ENCODE measurements around the gene METTL25B.

The METTL25B gene

GRCh38 chr1:156712626-156713025 lies 15.6 kb upstream of the METTL25B start:
- CTCF ChIA-PET = interaction anchor here (0.6 to 49.8 kb wide), 6 partner anchors 5 to 147 kb away, joined by 3 to 2951 read pairs (median 17); partner anchors contain the start of genes CRABP2, INSRR, ISG20L2 and METTL25B
- H3K4me3 ChIP-seq (ENCODE audit: low read depth, low read length) = no peak overlapping the region
- no peak for TF ChIP-seq CTCF (IDR thresholded peaks at IDR 0.05; ENCODE audit: insufficient read depth, low read length, missing control alignments)
- POLR2A ChIA-PET = interaction anchor here (0.6 to 1.6 kb wide), 3 partner anchors 14 to 84 kb away, joined by 3 read pairs; partner anchors contain the start of gene ISG20L2
- DNase-seq (ENCODE audit: low read depth, low spot score) = no peak

- no peak overlapping the region for H3K4me3 ChIP-seq (ENCODE audit: low read depth, low read length)
- DNase-seq (ENCODE audit: low read depth, low spot score) = no peak
- POLR2A ChIA-PET = no interaction called here
- CTCF ChIA-PET = interaction anchor here (1.2 to 49.8 kb wide), 4 partner anchors 3 to 87 kb away, joined by 4 to 2951 read pairs (median 1478); partner anchors contain the start of genes CRABP2, ISG20L2, METTL25B and NES
- TF ChIP-seq CTCF (IDR thresholded peaks at IDR 0.05; ENCODE audit: insufficient read depth, low read length, missing control alignments) = no peak
Measured at GRCh38 chr1:156714830-156715229, 13.4 kb upstream of the METTL25B start.

DNA sequence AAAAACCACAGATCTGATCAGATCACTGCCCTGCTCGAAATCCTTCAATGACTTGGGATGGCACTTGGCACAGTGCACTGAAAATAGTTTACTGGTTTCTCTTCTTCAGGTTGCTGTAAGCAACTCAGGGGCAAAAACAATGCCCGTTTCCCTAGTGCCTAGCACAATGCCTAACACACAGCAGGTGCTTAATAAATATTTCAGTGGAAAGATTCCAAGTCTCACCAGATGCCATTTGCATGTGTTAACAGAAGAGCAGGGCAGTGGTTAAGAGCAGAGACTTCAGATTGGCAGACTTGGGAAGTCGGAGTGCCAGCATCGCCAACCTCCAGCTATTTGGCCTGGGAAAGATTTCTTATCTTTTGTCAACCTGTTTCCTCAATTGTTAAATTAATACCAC lies 10.9 kb upstream of the METTL25B start:
- no peak for TF ChIP-seq CTCF (IDR thresholded peaks at IDR 0.05; ENCODE audit: insufficient read depth, low read length, missing control alignments)

DNA sequence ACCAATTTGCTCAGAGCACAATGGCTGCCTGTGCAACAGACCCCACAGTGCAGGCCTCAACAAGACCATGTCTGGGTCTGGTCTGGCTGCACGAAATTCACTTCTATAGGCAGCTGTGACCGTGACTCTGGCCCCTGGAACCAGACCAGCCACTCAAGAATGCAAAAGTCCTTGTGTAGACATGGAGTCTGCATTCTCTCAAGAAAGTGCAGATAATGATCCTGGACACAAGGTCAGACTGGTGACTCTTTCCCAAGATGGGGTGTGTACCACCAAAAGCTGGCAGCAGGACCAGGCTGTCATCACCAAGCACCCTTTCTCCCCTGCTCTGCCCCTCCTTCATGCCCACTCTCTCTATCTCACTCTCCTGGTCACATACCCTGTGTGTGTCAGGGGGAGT lies 7.1 kb upstream of the METTL25B start:
- no peak for TF ChIP-seq CTCF (IDR thresholded peaks at IDR 0.05; ENCODE audit: insufficient read depth, low read length, missing control alignments)
- POLR2A ChIA-PET = no interaction called here
- CTCF ChIA-PET = interaction anchor here (1.1 to 41.3 kb wide), 6 partner anchors 27 to 168 kb away, joined by 3 to 2951 read pairs (median 4); partner anchors contain the start of genes CRABP2 and NES

More for the DNA sequence above, 10.9 kb upstream of the METTL25B start:
- CTCF ChIA-PET = interaction anchor here (1.6 to 49.8 kb wide), 3 partner anchors 0 to 56 kb away, joined by 3 to 2951 read pairs (median 2951); partner anchors contain the start of genes CRABP2, ISG20L2, METTL25B and NES
- POLR2A ChIA-PET = no interaction called here
- H3K4me3 ChIP-seq (ENCODE audit: low read depth, low read length) = no peak overlapping the region
- DNase-seq (ENCODE audit: low read depth, low spot score) = no peak

GRCh38 chr1:156721535-156721934 lies 6.7 kb upstream of the METTL25B start:
- POLR2A ChIA-PET = no interaction called here
- DNase-seq (ENCODE audit: low read depth, low spot score) = no peak
- no peak overlapping the region for H3K4me3 ChIP-seq (ENCODE audit: low read depth, low read length)
- CTCF ChIA-PET = interaction anchor here (1.0 to 41.3 kb wide), 7 partner anchors 10 to 168 kb away, joined by 3 to 2951 read pairs (median 4); partner anchors contain the start of genes CRABP2 and NES
- no peak for TF ChIP-seq CTCF (IDR thresholded peaks at IDR 0.05; ENCODE audit: insufficient read depth, low read length, missing control alignments)

More for the DNA sequence above, 7.1 kb upstream of the METTL25B start:
- no peak overlapping the region for H3K4me3 ChIP-seq (ENCODE audit: low read depth, low read length)
- DNase-seq (ENCODE audit: low read depth, low spot score) = no peak

GRCh38 chr1:156725683-156726280 lies 2.5 kb upstream of the METTL25B start:
- TF ChIP-seq CTCF (IDR thresholded peaks at IDR 0.05; ENCODE audit: insufficient read depth, low read length, missing control alignments) = peak; percentile 94
- DNase-seq (ENCODE audit: low read depth, low spot score) = peak; percentile 34
- peak overlapping the region; percentile 99 for H3K4me3 ChIP-seq (ENCODE audit: low read depth, low read length)
- CTCF ChIA-PET = interaction anchor here (0.6 to 41.3 kb wide), 56 partner anchors 8 to 279 kb away, joined by 3 to 2951 read pairs (median 6); partner anchors contain the start of genes CRABP2, HAPLN2, HDGF and INSRR
- POLR2A ChIA-PET = interaction anchor here (0.6 to 2.6 kb wide), 7 partner anchors 8 to 53 kb away, joined by 3 to 19 read pairs (median 4); partner anchors contain the start of gene CRABP2

Measured in AG04449 (cell line).